GM21576 (cell line): ENCODE data around the gene MYO16.
"Not testable (repeated sequence)": the region's sequence is repeated elsewhere in the genome, so short reads cannot be mapped to it uniquely, and the experiment has no call there.

ENCODE experiments used
- ATAC-seq: cut with Tn5 transposase; IDR thresholded peaks from one replicate; pipeline ENCODE4 v1.9.1; 2021; ENCODE audit warnings: mild to moderate bottlenecking, moderate library complexity; ENCODE audit not compliant: unreplicated experiment

Gene MYO16

GRCh38 chr13:108967371-108967770 is 338.0 kb downstream of the MYO16 start:
- ATAC-seq, result no peak

DNA sequence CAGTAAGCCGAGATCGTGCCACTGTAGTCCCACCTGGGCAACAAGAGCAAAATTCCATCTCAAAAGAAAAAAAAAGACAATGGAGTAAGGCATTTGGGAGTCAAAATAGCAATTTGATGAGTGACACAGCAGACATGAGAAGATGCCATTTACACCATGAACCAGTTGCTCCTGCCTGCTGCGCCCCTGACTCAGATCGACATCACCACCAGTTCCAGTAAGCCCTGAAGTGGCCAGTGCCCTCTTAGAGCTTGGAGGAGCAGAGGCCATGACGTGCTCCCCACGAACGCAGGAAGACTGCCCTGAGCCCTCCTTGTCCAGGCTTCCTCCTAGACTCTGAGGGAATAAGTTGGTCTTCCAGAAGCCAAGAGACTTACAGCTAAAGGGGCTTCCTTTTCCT is 339.2 kb downstream of the MYO16 start:
- no peak for ATAC-seq

DNA sequence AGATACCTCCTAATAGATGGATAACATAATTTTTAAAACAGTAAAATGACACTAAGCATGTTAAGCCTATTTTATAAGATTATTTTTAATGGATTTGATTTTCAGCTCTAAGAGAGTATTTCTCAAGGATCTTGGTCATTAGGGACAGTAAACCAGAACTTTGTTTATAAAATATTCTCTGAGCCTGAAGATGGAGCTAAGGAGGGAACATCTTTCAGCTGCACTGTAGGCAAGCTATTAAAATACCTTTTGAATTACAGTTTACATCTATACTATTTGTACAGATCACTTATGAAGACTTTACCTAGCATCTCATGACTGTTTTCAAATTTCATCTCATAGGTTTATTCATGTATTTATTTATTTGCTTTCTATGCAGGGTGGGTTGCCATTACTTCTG is 345.3 kb downstream of the MYO16 start:
- no peak for ATAC-seq

- ATAC-seq, result no peak
These were observed 350.8 kb downstream of the MYO16 start for GRCh38 chr13:108980237-108980636.

- no peak for ATAC-seq
These were observed 352.0 kb downstream of the MYO16 start for GRCh38 chr13:108981407-108981806.

GRCh38 chr13:108983273-108983672 is 353.9 kb downstream of the MYO16 start:
- no peak for ATAC-seq

GRCh38 chr13:108984251-108984920 is 355.0 kb downstream of the MYO16 start:
- no peak for ATAC-seq

DNA sequence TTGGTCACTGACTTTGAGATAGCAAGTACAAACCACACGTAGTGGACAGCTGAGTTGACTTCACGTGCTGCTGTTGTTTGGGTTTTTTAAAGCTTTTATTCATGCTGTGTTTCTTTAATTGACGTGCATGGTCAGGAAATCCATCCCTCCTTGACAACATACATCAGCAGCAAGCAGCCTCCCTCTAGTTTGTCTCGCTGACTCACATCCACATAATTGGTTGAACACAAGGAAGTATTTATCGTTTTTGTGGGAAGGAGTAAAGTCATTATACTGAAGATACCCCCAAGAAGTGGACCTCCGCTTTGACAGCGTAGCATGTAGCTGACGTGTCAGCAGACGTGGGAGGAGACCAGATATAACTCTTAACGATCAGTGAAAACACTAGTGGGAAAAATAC is 355.8 kb downstream of the MYO16 start:
- ATAC-seq, result no peak

- ATAC-seq, result no peak
These were observed 358.1 kb downstream of the MYO16 start for GRCh38 chr13:108987517-108987916.

DNA sequence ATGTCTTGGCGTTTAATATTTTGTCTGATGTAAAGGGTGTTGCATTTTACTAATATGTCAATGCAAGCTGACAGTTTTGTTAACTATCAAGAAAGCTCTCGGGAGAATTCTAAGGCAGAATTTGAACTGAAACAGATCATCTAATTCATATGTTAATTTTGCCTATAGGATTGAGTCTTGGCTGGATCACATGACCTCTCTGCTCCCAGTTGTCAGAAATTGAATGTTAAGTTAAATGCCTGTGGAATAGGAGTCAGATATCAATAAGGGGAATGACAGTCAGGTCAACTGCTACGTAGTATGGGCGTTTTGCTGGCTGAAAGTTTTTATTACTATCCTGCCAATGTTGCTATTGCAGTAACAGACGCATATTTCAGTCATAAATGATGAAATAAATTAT is 358.5 kb downstream of the MYO16 start:
- no peak for ATAC-seq

GRCh38 chr13:108991416-108991815 is 362.0 kb downstream of the MYO16 start:
- not testable (repeated sequence) for ATAC-seq

GRCh38 chr13:108993346-108993745 is 363.9 kb downstream of the MYO16 start:
- no peak for ATAC-seq

GRCh38 chr13:108996430-108996829 is 367.0 kb downstream of the MYO16 start:
- no peak for ATAC-seq

- ATAC-seq, result no peak
These were observed 370.8 kb downstream of the MYO16 start for GRCh38 chr13:109000207-109000606.

- ATAC-seq, result no peak
These were observed 373.5 kb downstream of the MYO16 start for GRCh38 chr13:109002934-109003333.

GRCh38 chr13:109007946-109008345 is 378.5 kb downstream of the MYO16 start:
- no peak for ATAC-seq

DNA sequence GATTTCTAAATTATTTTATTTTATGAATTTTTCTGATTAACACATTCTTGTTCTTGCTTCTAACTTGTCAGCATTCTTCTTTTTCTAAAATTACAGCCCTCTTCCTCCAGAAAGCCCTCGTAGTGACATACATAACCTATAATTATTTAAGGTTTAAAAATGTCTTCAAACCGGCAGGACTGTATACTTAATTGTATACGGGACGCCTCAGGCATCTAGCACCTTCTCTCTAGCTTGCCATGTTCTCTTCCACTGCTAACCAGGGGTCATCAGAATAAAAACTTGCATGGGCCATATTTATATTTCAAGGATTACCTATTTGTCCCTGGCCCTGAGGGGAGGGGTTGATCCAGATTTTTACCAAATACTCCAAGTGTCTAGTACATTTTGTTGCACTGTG is 380.3 kb downstream of the MYO16 start:
- ATAC-seq, result no peak

DNA sequence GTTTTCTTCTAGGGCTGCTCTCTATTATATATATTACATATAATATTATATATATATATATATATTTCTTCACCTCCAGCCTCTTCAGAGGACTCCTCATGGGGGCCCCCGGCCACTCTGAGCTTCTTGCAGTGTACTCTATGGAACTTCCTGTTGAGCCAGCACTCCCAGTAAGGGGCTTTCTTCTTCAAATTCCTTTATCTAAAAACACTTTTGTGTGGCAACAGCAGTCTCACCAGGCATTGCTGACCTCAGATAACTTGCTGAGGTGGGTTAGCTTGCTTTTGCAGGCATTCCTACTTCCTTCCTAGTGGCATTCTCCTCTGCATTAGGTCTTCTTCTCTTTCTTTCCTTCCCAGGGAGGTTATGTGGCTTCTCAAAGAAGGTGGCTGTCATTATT is 381.5 kb downstream of the MYO16 start:
- no peak for ATAC-seq

- no peak for ATAC-seq
These were observed 382.7 kb downstream of the MYO16 start for GRCh38 chr13:109012115-109012514.

DNA sequence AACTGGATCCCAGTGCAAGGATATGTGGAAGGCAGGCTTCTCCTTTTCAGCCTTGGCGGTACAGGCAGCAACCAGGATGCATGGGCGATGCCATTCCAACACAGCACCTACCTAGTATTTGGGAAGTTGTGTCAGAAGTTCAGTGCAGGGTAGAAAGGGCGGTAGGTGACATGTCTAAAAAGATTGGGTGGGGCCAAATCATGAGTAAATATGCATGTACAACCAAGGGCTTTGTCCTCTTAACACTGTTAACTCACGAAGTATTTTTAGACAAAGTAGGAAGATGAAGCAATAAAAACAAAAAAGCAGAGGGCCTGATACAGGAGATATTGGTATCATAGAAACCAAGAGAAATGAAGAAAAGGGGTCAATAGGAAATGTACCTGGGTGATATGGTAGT is 392.1 kb downstream of the MYO16 start:
- no peak for ATAC-seq

GRCh38 chr13:109024611-109025010 is 395.2 kb downstream of the MYO16 start:
- ATAC-seq, result no peak

- ATAC-seq, result no peak
These were observed 396.9 kb downstream of the MYO16 start for GRCh38 chr13:109026266-109026665.

GRCh38 chr13:109028624-109029023 is 399.2 kb downstream of the MYO16 start:
- ATAC-seq, result no peak
